ENCODE data around the gene PLA2G2F.

The PLA2G2F gene

DNA sequence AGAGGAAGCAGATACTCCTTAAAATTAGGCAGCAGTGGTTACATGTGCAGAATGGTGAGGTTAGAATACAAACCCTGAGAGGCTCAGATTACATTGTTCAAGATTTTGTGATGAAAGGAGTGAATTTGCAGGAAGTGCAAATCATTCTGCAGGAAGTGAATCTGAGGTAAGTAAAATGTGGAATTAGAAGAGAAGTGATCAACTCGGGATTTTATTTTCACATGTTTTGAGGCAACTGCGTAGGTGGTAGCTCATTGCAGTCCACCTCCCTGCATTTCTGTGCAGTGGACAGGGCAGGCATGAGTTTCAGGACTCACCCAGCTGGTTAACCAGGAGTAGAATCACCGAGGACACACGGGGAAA is 49.3 kb downstream of the PLA2G2F start:
- no peak for DNase-seq (ENCODE audit: low read depth in 1 of 2, low spot score in 1 of 2)

DNA sequence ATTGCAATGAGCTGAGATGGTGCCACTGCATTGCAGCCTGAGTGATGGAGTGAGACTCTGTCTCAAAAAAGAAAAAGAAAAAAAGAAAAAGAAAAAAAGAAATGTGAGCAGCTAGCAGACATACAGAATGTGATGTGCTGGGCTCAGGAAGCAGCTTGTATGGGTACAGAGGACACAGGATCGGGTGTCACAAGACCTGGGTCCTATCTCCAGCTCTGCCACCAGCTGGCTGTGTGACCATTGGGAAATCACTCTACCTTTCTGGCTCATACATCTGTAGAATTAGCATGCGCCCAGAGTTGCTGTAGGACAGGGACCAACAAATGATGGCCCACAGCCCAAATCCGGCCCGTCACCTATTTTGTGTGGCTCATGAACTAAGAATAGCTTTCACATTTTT is 50.5 kb downstream of the PLA2G2F start:
- DNase-seq (ENCODE audit: low read depth in 1 of 2, low spot score in 1 of 2), result no peak

DNA sequence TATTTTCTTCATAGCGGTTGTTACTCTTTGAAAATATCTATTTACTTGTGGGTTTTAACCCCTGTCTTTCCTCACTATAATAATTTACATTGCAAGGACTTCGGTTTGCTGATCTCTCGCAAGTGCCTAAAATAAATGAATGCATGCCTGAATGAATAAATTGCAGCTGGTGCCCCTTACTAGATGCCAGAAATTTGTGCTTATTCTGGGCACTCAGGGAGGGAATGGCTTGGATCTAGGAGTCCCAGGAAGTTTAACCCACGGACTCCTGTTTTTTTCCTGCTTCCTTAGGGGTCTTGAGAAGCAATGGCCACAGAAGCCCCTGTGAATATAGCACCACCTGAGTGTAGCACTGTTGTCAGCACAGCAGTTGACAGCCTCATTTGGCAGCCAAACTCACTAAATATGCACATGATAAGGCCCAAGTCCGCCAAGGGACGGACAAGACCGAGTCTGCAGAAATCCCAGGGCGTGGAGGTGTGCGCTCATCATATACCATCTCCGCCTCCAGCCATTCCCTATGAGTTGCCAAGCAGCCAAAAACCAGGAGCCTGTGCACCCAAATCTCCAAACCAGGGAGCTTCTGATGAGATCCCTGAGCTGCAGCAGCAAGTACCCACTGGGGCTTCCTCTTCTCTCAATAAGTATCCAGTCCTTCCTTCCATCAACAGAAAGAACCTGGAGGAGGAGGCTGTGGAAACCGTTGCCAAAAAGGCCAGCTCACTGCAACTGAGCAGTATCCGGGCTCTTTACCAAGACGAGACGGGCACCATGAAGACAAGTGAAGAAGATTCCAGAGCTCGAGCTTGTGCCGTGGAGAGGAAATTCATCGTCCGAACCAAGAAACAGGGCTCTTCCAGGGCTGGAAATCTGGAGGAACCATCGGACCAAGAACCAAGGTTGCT is 51.4 kb downstream of the PLA2G2F start:
- DNase-seq (ENCODE audit: low read depth in 1 of 2, low spot score in 1 of 2), result no peak

DNA sequence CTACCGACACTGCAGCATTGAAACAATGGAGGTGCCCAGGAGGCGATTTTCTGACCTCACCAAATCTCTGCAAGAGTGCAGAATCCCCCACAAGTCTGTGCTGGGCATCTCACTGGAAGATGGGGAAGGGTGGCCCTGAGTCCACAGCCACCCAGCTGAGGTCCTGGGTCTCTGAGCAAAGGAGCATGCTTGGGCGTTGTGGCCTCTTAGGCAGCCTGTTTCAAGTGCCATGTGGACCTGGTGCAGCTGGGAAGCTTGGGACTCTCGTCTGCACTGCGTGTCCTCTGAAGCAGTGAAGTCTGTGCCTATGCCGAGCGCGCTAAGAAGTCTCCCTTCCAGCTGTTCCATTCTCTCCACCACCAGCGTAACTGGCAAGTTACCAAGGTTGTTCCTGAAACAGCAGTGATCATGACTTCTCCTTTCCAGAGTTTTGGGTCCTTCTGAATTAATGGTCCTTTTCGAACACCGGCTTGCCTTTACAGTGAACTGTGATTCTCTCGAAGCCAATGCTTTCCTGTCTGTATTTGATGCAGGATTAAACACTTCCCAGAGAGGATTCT is 52.2 kb downstream of the PLA2G2F start:
- DNase-seq (ENCODE audit: low read depth in 1 of 2, low spot score in 1 of 2), result no peak

DNA sequence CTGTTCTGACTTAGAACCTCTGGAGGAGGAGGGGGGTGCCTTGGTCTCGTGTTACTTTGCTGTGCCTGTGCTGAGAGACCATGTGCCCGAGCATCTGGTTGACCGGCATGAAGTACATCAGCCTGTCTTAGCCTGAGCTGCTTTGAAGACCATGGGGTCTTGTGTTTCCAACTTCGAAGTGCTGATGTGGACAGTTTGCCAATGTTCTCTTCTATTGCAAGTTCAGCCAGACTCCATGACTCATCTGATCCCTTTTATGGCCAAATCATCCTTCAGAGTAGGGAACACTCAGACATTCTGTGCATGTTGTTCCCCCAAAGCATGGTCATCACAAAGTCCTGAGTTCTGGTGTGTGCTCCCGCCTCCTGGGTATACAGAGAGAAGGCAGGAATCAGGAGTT is 53.2 kb downstream of the PLA2G2F start:
- no peak for DNase-seq (ENCODE audit: low read depth in 1 of 2, low spot score in 1 of 2)

DNA sequence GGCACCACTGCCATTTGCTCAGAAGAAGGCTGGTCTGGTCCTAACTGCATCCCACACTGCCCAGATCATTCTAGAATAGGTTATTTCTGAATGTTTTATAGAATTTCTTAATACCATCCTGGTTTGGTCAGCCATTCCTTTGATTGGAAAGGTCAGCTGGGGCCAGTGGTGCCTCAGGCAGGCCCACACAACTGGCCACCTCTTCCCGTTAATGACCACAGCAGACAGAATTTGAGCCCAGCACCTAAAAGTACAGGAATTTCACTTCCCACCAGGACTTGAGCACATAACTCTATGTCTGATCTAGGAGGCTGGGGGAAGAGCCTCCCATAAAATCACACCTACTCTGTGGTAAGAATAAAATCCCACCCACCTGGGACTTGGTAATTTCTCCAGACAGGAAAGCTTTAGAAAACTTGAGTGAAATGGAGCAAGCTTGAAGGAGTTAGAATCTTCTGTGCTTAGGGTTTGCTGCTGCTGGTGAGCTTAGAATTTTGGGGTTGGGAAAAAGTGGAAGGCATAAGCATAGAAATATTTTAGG is 53.8 kb downstream of the PLA2G2F start:
- DNase-seq (ENCODE audit: low read depth in 1 of 2, low spot score in 1 of 2), result no peak

DNA sequence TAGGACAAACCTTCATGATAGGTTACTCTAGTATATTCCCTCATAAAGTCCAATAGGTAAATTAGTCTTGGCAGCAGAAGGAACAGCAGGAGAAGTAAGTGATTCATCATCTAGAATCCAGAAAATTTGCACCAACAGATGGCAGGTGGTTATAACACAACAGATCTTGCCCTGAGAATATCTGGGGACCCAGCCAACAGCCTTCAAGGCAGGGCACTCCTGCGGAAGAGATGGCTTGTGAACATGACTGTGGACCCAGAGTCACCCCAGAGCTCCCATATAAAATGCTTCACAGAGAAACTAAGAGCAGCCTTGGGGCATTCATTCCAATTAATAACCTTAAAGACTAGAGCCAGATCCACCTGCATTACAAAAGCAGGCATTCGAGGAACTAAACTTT is 55.1 kb downstream of the PLA2G2F start:
- DNase-seq (ENCODE audit: low read depth in 1 of 2, low spot score in 1 of 2), result no peak

DNA sequence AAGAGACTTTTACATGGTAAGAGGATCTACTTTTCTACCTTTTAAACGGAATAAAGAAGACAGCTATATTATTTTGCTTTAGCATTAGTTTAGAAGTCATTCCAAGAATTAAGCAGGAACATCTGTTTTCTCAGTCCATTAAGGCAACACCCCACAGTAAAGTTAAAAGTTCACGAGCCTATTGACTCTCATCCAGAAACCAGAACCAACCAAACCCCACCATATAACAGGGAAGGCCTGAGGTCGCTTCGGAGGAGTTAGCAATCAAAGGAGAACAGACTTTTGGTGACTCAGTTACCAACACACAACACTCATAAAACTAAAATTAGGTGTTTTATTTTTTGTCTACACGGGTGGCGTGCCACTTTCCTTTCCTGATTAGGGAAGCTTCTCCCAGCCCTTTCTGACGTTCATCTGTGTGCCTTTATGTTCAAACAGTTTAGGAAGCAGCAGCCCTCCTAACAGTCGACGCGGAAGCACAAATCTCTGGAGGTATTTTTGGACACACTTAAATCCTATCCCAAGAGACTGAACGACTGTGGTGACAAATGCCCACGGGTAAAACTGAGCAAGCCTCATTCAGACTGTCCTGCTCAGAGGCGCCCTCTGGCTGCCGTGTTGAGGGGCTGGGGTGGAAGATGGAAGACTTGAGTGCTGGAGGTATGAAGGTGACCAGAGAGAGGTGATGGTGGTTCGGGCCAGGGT is 55.8 kb downstream of the PLA2G2F start:
- DNase-seq (ENCODE audit: low read depth in 1 of 2, low spot score in 1 of 2), result peak; percentile 56 to 63

DNA sequence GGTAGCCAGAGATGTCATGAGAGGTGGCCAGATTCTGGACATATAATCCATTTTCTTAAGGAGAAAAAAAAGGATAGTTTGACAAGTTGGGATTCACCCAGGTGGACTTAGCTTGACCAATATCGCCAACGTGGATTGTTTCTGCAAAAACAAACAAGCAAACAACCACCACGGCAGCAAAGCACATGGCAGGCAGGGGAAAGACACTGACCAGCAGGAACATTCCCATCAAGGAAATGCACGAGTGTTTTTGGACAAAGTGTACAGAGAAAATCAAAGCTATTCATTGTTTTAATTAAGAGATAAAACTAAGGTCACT is 56.3 kb downstream of the PLA2G2F start:
- DNase-seq (ENCODE audit: low read depth in 1 of 2, low spot score in 1 of 2), result no peak

DNA sequence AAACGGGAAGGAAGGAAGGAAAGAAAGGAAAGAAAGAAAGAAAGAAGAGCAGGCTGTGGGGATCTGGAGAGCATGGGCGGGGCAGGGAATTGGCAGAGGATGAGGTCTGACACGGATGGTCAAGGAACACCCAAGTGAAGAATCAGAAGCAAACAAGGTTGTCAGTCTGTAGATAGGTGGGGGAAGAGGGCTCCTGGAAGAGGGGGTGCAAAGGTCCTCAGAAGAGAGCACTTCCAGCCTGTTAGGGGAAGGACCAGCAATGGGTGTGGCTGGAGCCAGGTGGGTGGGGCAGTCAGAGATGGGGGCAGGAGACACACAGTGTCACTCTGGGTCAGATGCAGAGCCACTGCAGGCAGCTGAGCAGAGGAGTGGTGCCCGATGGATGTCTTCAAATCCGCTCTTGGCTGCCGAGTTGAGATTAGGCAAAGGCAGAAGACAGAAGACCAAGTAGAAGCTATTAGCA is 58.2 kb downstream of the PLA2G2F start:
- no peak for DNase-seq (ENCODE audit: low read depth in 1 of 2, low spot score in 1 of 2)

DNA sequence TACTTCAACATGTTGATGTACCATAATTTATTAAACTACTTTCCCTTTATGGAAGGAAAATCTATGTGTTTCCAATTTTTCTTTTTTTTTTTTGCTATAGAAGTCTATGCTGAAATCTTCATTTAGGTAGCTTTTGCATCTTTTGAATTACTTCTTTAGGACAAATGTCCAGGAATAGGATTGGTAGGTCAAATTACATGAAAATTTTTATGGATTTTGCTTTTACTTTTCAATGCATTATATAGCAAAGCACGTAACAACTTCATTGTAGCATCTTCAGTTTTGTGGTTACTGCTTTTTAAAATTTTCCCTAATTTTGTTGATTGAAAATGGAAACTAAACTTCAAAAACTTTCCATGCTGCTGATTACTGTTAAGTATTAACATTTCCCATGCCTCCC is 59.2 kb downstream of the PLA2G2F start:
- DNase-seq (ENCODE audit: low read depth in 1 of 2, low spot score in 1 of 2), result no peak

DNA sequence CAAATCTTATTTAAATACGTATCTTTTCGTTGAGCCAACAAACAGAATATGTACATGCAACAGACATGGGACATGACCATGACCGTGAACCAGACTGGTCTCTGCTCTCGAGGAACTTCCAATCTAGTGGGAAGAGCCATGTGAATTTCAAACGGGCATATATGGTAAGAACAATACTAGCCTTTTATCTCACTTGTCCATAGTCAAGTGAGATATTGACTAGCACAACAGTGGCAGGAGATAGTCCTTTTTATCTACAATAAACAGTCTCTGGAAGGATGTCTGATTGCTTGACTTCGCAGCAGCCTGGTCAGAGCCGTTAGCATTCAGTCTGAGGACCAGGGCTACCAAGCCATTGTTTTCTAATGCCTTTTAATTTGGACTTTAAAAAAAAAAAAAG is 59.8 kb downstream of the PLA2G2F start:
- DNase-seq (ENCODE audit: low read depth in 1 of 2, low spot score in 1 of 2), result no peak

DNA sequence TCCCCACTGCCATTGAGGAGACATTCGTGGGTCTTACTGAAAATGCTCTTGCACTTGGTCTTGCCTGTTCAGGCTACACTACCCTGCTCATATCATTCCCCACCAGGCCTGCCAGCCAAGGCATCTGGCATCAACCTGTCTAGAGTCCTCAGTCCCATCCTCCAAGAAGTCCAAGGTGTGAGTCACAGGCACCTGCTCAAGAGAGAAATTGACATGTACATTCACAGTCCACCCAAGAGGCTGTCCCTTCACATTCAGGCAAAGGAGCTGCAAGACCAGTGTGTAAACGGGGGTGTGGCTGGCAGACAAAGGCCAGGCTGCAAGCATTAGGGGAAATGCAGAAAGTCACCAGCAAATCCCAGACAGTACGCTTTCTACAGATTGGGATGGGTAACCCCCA is 60.3 kb downstream of the PLA2G2F start:
- no peak for DNase-seq (ENCODE audit: low read depth in 1 of 2, low spot score in 1 of 2)

DNA sequence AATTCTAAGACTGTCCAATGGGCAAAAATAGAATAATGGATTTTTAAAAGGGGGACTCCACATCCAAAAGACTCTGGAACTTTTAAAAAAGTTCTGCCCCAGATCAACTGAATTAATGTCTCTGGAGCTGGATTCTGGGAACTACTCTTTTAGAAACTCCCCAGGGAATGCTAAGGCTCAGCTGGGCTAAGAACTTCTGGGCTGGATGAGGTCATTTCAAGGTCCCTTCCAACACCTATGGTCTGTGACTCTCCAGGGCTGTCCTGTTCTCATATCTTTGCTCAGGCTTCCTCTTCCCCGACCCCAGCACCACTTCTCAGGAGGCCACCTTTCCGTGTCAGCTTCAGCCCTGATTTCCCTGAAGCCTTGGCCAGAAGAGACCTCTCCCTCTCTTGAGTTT is 60.7 kb downstream of the PLA2G2F start:
- DNase-seq (ENCODE audit: low read depth in 1 of 2, low spot score in 1 of 2), result no peak
